NCI-H187 treated with DMSO at 0.1 percent for 48 hours (cell line): Measurements from ENCODE around the gene ZDHHC3.
"Not testable (repeated sequence)": the region's sequence is repeated elsewhere in the genome, so short reads cannot be mapped to it uniquely, and the experiment has no call there.

ENCODE experiments used
- DNase-seq: peaks from one replicate; lab custom pipeline; 2025; lab: John Stamatoyannopoulos, UW

ZDHHC3 gene

DNA sequence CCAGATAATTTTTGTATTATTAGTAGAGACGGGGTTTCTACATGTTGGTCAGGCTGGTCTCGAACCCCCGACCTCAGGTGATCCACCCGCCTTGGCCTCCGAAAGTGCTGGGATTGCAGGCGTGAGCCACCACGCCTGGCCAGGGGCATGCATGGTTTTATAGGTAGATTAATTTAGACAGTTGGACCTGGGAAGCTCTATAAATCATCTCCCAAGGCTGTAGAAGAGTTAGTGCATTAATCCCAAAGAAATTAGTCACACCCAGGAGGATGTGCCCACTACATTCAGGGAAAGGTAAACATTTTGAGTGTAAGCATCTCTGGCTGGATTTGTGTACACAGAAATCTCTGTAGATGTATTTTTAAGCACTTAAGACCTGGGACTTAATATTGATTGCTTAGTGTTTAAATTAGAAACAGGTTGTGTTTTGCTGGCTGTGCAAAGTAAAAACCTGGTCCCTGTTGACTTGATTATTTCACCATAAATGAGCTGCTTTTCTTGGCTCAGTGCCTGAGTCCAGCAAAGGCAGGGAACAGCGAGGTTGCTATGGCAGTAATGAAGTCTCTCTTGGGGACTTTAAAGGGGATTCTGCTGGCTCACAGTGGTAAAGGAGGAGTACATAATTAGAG, 19.3 kb upstream of the ZDHHC3 start:
- DNase-seq, result no peak

DNA sequence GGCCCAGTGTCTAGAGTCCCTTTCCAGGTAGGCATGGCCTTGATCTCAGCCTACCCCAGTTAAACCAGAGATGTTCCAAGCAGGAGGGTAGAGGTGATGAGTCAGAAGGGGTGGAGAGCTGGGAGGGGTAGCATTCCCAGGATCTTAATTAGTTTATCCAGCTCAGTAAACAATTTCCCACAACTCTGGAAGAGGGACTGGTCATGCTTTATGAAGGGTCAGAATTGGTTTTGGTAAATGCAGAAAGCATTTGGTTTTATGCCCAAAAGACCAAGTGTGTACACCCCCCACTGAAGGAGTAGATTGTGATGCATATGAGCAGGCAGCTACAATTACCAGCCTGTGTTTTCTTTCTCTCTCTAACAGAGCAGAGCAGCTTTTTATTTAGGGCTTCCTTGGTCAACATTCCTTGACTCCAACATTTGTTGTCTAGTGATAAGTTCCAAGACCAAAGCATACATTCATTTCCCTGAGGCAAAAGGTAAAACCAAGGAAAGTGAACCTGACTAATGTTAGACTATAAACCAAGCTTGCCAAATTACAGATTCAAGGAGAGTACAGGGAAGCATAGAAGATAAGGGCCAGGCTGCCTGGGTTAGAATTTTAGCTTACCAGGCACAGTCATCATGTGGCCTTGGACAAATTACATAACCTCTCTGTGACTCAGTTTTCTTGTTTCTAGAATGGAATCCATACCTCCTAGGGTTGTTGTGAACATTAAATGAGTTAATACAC, 17.7 kb upstream of the ZDHHC3 start:
- no peak for DNase-seq

DNA sequence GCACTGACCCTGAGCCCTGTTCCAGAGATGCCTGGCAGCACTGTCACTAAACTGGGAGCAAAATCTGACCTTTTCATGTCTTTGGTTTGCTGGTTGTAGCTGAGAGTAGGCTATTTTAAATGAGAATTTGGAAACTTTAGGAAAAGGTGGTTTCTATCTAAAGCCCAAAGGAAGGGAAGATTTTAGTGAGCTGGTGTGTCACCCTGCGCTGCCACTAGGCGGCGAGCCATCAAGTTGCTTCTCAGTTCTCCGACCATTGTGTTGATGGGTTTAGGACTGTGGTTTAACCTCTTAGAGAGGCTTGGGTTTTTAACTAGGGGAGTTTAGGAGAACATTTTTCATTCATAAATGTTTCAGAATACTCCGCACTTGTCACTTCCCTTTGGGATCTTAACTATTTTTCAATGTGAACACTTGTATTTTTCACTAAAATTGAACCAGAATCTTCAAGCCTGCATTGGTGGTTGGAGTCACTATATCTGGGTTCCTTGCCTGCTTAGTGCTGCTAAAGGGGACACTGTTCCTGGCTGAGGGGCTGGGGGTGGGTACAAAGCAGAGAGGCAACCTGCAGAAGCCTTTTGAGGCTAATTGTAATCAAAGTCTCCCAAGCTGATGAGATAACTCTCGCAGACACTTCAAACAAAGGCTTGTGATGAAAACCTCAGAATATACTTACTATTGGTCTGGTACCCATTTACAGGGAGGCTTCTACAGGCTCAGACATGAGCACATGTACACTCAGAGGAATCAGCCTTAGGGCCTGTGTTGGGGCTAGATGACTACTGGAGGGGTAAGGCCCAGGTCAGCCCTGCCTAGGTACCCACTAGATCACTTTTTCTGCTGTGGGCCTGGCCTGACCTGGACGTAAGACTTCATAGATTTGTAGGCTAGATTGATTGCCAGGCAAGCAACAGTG, 16.8 kb upstream of the ZDHHC3 start:
- no peak for DNase-seq

DNA sequence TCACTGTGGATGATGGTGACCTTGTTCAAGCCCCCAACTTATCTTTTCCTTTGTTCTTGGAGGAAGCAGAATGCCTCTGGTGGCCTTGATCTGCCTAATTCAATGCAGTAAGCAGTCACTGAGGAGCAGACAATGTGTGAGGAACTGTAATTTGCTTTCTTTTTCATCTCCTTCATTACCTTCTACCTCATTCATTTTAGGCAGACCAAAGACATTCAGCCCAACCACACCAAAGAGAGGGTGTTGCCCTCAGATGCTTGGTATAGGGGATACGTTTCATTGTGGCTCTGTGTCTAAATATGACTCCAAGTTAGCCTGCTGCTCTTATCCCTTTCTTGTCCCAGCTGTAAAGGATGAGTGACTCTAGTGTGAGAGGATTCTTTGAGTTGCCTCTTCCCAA, 15.4 kb upstream of the ZDHHC3 start:
- no peak for DNase-seq

DNA sequence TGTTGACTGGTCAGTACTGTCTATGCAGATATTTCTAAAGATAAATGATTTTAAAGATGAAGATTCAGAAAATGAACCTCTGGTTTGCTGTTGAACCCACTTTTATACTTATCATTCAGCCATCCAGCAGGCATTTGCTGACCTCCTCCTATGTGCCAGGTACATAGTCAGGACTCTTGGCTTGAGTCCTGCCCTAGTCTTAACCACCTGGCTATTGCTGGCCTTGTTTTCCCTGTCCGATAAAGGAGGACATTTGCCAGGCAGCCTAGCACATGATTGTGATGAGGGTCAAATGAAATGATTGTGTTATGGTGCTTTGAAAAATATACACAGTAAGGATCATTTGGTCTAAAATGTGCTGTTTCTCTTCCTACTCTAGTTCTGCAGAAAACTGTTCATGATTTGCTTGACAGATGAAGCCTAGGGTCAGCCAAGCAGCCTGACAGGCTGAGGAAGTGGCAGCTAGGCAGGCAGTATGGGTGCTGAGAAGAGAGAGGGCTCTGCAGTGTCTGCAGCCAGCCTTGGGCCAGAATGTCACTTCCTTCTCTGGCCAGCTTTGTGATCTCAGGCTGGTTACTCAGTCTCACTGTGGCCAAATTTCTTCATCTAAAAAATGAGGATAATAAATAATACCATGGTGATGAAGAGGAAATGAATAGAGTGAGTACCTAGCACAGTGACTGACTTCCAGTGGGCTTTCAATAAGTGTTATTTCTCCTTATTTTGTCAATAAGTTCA, 13.8 kb upstream of the ZDHHC3 start:
- DNase-seq, result no peak

DNA sequence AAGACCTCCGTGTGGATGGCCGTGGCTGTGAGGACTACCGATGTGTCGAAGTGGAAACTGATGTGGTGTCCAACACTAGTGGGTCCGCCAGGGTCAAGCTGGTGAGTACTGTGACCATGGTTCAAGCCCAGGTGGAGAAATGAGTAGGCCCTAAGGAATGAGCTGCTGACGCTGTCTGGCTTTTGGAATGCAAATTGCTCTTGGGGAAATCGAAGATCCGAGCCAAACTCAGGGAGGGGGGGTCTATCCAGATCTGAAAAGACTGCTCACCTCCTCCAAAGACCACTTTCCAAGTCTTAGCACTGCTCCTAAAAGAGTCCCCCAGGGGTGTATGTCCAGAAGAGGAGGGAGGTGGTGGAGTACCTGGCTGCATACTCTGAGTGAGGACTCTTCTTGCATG, 13.2 kb upstream of the ZDHHC3 start:
- DNase-seq, result no peak

DNA sequence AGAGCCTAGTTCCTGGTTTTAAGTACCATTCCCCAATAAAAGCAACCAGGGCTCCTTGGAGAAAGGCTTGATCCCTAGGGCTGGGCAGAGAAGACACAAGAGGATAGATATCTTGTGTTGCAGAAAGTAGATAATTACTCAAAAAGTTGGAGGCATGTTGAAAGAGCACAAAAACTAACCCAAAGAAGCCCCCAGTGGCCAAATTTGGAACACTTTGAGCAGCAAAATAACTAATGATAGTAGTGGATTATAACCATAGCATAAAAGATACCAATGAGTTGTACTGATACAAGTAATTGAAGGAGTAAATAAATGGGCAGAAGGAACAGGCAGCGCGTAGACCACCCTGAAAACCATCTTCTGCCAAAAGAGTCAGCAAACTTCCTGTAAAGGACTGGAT, 12.1 kb upstream of the ZDHHC3 start:
- no peak for DNase-seq

DNA sequence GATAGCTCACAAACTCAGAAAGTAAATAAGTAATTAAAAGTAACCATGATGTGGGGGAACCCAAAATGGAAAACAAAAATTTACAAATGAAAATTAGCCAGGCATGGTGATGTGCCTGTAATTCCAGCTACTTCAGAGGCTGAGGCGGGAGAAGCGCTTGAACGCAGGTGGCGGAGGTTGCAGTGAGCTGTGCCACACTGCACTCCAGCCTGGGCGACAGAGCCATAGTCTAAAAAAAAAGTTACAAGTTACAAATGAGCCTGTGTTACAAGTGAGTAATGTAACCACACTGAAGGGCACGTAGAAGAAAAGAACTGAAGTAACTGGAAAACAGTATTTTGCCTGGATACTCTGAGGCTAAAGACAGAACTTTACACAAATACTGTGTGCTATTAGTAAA, 11.4 kb upstream of the ZDHHC3 start:
- DNase-seq, result no peak

DNA sequence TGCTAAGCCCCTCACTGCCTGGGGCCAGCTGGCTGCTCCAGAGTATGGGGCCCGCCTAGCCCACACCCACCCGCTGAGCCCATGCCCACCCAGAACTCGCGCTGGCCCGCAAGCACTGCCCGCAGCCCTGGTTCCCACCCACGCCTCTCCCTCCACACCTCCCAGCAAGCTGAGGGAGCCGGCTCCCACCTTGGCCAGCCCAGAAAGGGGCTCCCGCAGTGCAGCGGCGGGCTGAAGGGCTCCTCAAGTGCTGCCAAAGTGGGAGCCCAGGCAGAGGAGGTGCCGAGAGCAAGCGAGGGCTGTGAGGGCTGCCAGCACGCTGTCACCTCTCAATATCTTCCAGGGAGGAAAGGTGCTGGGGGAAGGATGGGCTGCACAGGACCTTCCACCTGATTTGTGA, 10.4 kb upstream of the ZDHHC3 start:
- not testable (repeated sequence) for DNase-seq

DNA sequence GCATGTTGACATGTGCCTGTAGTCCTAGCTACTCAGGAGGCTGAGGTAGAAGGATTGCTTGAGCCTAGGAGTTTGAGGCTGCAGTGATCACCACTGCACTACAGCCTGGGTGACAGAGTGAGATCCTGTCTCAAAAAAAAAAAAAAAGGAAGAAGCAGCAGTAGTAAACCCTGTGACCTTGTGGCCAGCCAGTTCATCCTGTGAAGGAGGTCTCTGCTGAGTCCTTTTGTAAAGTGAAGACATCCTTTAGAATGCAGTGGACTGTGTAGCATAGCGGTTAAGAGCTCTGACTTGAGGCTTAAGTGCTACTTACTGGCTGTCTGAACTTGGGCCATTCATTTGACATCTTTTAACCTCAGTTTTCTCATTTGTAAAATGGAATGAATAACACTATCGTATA, 8.4 kb upstream of the ZDHHC3 start:
- DNase-seq, result no peak

DNA sequence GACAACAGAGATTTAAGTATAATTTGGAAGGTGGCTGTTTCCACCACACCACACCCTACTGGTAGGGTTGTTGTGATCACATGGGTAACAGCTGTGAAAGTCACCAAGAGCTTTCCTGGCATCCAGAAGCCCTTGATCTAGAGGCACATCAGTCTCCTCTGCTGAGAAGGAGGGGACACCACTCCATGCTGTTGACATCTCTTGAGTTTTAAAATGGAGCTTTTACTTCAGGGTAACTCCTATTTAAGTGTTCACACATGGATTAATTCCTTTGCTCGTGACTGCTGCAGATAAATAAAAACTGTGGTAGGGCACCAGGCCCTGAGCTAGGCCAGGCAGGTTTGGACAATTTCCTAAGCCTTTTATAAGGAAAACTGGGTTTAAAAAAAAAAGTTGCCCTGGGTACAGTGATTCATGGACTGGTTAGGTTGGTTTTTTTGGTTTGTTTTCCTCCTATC, 7.5 kb upstream of the ZDHHC3 start:
- no peak for DNase-seq

DNA sequence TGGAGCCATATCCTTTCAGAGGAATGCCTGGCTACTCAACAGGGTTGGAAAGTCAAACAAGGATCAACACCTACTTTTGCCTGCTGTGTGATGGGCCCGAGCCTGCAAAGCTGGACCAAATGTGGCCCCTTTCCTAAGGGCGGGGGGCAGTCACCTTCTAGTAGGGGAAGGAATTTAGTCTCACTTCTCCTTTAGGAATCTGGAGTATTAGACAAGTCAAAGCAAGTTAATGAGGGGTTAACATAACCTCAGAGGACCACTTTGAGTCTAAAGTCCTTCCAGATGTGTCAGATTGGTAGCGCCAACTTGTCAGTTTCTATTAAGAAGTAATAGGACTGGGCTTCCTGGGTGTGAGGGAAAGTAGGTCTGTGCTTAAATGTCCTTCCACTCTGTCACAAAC, 6.8 kb upstream of the ZDHHC3 start:
- no peak for DNase-seq

DNA sequence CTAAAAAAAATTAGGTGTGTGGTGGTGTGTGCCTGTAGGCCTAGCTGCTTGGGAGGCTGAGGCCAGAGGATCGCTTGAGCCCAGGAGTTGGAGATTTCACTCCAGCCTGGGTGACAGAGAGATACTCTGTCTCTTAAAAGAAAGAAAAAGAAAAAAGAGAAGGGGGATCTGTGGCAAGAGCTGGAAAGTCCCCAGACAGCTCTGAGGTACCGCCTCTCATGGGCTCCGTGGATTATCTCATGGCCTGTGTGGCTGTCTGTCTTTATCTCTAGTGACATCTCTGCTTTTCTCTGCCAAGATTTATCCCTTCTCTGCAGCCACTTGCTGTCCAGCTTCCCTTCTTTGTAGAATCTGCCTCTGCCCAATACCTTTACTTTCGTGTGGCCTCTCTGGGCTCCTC, 5.8 kb upstream of the ZDHHC3 start:
- no peak for DNase-seq

DNA sequence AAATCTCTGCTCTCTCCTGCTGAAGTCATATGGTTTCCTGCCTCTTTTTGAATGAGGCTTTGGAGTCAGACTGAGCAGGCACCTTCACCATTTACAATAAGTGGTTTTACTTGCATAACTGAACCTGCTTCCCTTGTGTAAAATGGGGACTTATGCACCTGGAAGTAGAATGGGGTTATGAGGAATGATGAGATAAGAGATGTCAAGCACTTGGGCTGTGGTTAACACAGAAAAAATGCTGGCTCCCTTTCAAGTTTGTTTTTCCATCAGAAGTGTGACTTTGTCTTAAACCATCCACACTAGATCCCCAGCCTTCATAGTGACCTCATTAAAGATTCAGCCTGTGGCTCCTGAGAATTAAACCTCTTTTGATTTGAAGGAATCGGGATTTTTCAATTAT, 5.2 kb upstream of the ZDHHC3 start:
- no peak for DNase-seq

DNA sequence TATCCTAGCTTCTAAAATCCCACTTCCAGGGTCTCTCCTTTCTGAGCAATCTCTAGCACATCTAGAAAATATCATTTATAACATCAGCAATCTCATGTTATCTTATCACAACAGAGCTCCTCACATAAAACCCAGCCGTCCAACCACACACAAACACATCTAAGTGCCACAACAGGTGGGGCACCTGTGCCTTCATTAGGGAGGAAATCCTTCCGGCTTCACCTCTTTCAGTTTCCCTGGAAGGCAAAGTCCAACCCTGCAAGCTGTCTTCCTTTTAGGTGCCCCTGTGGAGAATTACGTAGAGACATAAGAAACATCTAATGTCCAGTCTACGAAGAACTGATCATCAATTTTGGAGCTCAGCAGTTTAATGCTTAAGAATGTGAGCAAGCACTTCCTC, 1.6 kb downstream of the ZDHHC3 start:
- DNase-seq, result no peak

DNA sequence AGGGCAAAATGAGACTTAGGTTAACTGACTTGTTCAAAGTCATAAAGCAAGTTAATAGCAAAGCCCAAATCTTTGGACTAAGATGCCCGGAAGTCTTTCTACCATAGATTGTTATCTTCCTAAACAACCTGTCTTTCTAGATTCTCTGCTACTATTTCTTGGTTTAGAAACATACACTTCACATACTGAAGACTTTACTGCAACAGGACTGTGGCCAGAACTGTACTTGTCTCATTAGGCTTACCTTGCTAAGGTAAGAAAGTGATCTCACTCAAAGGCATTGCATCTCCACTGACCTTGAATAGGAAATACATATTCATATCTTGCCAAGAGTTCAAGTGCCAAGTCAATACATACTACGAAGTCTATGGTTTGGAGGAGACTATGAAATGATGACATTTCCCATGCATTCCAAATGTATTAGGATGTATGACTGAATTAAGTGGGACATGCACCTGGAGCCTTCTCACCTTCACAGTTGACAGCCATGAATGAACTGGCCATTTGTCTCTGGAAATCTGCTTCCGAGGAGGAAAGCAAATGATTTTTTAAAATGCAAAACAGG, 5.0 kb downstream of the ZDHHC3 start:
- no peak for DNase-seq

DNA sequence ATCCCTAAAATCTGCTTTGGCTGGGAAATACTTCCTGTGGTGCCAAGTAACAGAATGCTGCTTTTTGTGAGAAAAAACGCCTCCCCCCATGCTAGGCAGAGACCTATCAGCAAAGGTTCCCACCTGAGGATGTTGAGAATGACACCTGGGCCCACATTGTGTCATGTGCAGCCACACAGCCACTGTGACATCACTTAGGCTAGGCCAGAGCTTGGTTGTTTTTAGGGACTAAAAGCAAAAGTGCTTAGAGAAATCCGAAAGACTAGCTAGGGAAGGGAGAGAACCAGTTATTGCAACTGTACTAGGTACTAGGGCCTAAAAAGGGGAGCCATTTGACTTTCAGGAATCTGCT, 6.2 kb downstream of the ZDHHC3 start:
- DNase-seq, result no peak

DNA sequence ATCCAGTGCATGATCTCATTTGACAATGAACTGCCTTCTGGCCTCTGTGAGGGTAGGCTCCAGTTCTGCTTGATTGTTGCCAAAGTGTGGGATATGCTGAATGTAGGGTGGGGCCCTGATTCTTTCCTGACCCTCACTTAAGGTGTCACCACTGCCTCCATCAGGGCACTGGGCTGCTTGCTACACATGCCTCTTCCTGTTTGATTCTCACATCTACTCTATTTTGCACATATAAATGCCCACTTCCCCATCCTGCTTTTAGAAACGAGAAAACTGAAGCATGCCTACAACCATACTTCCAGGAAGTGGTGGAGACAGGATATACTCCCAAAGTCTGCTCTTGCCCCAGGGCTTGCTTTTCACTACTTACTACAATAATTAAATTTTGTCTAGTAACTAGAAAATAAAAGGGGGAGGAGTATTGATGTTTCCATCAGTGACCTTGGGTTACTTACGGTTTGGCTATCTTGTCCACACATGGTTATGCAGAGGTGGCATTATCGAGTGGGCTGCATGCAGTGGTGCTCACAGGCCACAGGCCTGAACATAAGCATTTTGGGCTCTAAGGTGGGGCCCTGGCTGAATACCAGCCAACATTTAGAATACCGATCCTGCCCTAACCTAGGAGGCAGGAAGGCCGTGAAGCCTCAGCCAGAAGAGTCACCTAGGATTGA, 6.7 kb downstream of the ZDHHC3 start:
- no peak for DNase-seq

DNA sequence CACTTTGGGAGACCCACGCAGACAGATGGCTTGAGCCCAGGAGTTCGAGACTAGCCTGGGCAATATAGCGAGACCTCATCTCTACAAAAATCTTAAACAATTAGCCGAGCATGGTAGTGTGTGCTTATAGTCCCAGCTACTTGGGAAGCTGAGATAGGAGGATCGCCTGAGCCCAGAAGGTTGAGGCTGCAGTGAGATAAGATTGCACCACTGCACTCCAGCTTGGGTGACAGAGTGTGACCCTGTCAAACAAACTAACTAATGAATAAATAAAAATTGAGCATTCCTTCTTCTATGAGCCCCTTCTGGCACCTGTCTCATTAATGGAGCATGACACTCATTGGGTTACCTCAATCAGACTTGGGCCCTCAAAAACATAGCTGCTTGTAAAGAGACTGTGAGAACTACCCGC, 7.5 kb downstream of the ZDHHC3 start:
- DNase-seq, result no peak

DNA sequence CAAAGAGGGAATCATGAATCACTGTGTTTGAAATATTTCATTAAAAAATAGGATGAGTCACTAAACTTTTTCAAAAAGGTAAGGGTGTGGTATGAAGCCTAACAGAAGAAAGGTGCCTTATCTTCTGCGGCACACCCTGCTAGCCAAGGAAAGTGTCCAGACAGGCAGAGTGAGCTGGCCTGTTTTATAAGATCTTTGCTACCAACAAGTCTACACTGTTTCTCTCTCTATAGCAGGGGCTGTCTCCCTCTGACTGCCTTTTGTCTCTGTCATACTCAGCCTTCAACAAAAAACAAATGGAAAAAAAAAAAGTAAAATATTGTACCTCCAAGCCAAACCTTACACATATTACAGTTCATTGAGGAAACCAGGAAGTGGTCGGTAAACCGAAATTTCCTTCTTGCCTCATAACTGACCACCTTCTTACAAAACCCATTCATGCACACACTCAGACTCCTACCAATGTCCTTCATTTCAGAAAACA, 9.1 kb downstream of the ZDHHC3 start:
- DNase-seq, result no peak

DNA sequence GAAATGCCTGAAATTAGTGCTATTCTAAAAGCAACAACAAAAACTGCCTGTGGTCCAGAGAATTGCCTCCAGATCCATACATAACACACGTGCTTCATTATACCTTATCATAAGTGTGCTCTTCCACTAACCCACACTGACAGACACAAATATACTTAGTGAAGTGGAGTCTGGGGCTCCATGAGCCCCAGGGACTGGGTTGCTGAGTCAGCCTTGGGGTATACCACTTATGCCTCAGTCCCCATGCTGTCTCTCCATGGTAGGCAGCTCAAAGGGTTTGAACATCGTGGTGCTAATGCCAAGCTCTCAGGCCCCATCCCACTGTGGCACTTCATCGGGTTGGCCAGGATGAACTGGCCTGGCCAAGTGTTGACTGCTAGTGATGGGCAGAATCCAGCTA, 10.8 kb downstream of the ZDHHC3 start:
- no peak for DNase-seq
